Neuronal stem cell (in vitro differentiated cells): Measurements from ENCODE around the gene PHF24.

Experiments used
- DNase-seq: peaks from one replicate; pipeline ENCODE4 v3.0.0-alpha.2; 2013; ENCODE audit warnings: low spot score
- H2AFZ ChIP-seq: one replicate; pipeline ENCODE4 v1.6.1; 2013; ENCODE audit warnings: mild to moderate bottlenecking, low read length, inconsistent platforms
- H2AK5ac ChIP-seq: 2 replicates; pipeline ENCODE4 v1.6.1; 2013; ENCODE audit warnings: low read depth, mild to moderate bottlenecking, inconsistent platforms, low read length, moderate library complexity, mixed read lengths
- H2BK120ac ChIP-seq: 2 replicates; pipeline ENCODE4 v1.6.1; 2013; ENCODE audit warnings: low read depth, mild to moderate bottlenecking, inconsistent platforms, low read length, moderate library complexity, mixed read lengths
- H2BK12ac ChIP-seq: one replicate; pipeline ENCODE4 v1.6.1; 2013; ENCODE audit warnings: low read length, inconsistent platforms
- H2BK15ac ChIP-seq: 2 replicates; pipeline ENCODE4 v1.6.1; 2013; ENCODE audit warnings: mild to moderate bottlenecking, low read length, inconsistent platforms, mixed read lengths
- H2BK5ac ChIP-seq: one replicate; pipeline ENCODE4 v1.6.1; 2013; ENCODE audit warnings: inconsistent platforms, mild to moderate bottlenecking, low read length, moderate library complexity
- H3K14ac ChIP-seq: one replicate; pipeline ENCODE4 v1.6.1; 2013; ENCODE audit warnings: low read length, inconsistent platforms
- H3K18ac ChIP-seq: 2 replicates; pipeline ENCODE4 v1.6.1; 2013; ENCODE audit warnings: low read length, inconsistent platforms
- H3K23ac ChIP-seq: 2 replicates; pipeline ENCODE4 v1.6.1; 2013; ENCODE audit warnings: low read depth, mild to moderate bottlenecking, mixed read lengths, low read length, inconsistent platforms; ENCODE audit not compliant: poor library complexity
- H3K27ac ChIP-seq: replicated peaks from 3 replicates; pipeline ENCODE4 v1.5.1; 2013; ENCODE audit warnings: low read length, inconsistent platforms
- H3K27me3 ChIP-seq, 3 experiments: 2 replicates each; pipeline ENCODE4 v1.6.1; 2013; ENCODE audit warnings: low read length in 3 of 3, mild to moderate bottlenecking in 2 of 3, inconsistent platforms in 1 of 3, low read depth in 1 of 3, mixed read lengths in 1 of 3, moderate library complexity in 1 of 3; ENCODE audit not compliant: control insufficient read depth in 3 of 3, insufficient read depth in 3 of 3
- H3K36me3 ChIP-seq, 2 donors: replicated peaks in 1 of 2; 2 replicates each; pipeline ENCODE4 v1.6.1; 2013; ENCODE audit warnings: low read length in 2 of 2; ENCODE audit not compliant: control insufficient read depth in 2 of 2, insufficient read depth in 2 of 2
- H3K4ac ChIP-seq: 2 replicates; pipeline ENCODE4 v1.6.1; 2013; ENCODE audit warnings: inconsistent platforms, mild to moderate bottlenecking, low read length, moderate library complexity
- H3K4me1 ChIP-seq, 2 donors: 1 replicate in 1 of 2; 2 replicates in 1 of 2; pipeline ENCODE4 v1.6.1; 2013; ENCODE audit warnings: low read length in 2 of 2, low read depth in 1 of 2; ENCODE audit not compliant: control insufficient read depth in 2 of 2, insufficient read depth in 1 of 2
- H3K4me2 ChIP-seq: one replicate; pipeline ENCODE4 v1.6.1; 2013; ENCODE audit warnings: mild to moderate bottlenecking, low read length, inconsistent platforms; ENCODE audit not compliant: insufficient read depth, poor library complexity, severe bottlenecking
- H3K4me3 ChIP-seq, 2 donors: 2 replicates each; pipeline ENCODE4 v1.5.1; 2013; ENCODE audit warnings: low read length in 2 of 2, mild to moderate bottlenecking in 2 of 2, inconsistent platforms in 1 of 2, moderate library complexity in 1 of 2
- H3K79me1 ChIP-seq: one replicate; pipeline ENCODE4 v1.6.1; 2013; ENCODE audit warnings: low read depth, mild to moderate bottlenecking, inconsistent platforms, low read length, moderate library complexity
- H3K9ac ChIP-seq: one replicate; pipeline ENCODE4 v1.6.1; 2013; ENCODE audit warnings: mild to moderate bottlenecking, low read depth, low read length, inconsistent platforms; ENCODE audit not compliant: poor library complexity
- H3K9me3 ChIP-seq, 2 donors: replicated peaks in 1 of 2; 2 replicates each; pipeline versions ENCODE3 to v1.6.1; 2013; ENCODE audit warnings: low read length in 2 of 2, mild to moderate bottlenecking in 2 of 2, inconsistent platforms in 1 of 2, low read depth in 1 of 2, mixed read lengths in 1 of 2, moderate library complexity in 1 of 2; ENCODE audit not compliant: control insufficient read depth in 2 of 2, insufficient read depth in 1 of 2
- H4K8ac ChIP-seq: one replicate; pipeline ENCODE4 v1.6.1; 2013; ENCODE audit warnings: low read depth, mild to moderate bottlenecking, inconsistent platforms, low read length, moderate library complexity
- H4K91ac ChIP-seq: one replicate; pipeline ENCODE4 v1.6.1; 2013; ENCODE audit warnings: low read length, low read depth, mild to moderate bottlenecking, inconsistent platforms; ENCODE audit not compliant: poor library complexity
- WGBS, 2 donors: extraction: QIAGEN DNeasy Blood & Tissue Kit; methylation state at CpG; one replicate each; pipeline ENCODE4 v1.1.7; 2013; ENCODE audit warnings: missing lambda C conversion rate in 2 of 2, mixed read lengths in 1 of 2; ENCODE audit not compliant: insufficient read length in 2 of 2, insufficient replicate concordance in 1 of 2; ENCODE audit errors: extremely low coverage in 2 of 2; 5-methylcytosine and 5-hydroxymethylcytosine counted together

PHF24 gene

GRCh38 chr9:34989003-34989945, 31.2 kb downstream of the PHF24 start, which contains the start of gene DNAJB5:
TSS of gene DNAJB5 (plus strand) at chr9:34989745. CDS start at chr9:34990631, 886 bp downstream.
- Histone ChIP-seq H3K36me3 (peaks cover 0 to 9% of the 10 kb centered on the region in 2 donors), H4K91ac (no peak within 1 kb of the TSS), H3K27me3 (no peaks in the 10 kb centered on the region), H3K4ac (no peak within 1 kb of the TSS), H2AFZ (peak within 1 kb of the TSS; percentile 94), H3K9me3 (no peaks in the 10 kb centered on the region), H3K14ac (peak within 1 kb of the TSS; percentile 91), H3K4me3 (peak within 1 kb of the TSS; percentile 71 to 94), H2BK15ac (peak within 1 kb of the TSS; percentile 88), H2BK12ac (peak within 1 kb of the TSS; percentile 60), H3K4me1 (peaks cover 30 to 39% of the 10 kb centered on the region in 2 donors), H3K18ac (peak within 1 kb of the TSS; percentile 98), H3K23ac (peak within 1 kb of the TSS; percentile 61), H3K27ac (peak within 1 kb of the TSS; percentile 72), H3K4me2 (peak within 1 kb of the TSS; percentile 98), H3K9ac (peak within 1 kb of the TSS; percentile 86), H2AK5ac (peak within 1 kb of the TSS; percentile 44), H2BK5ac (peak within 1 kb of the TSS; percentile 25), H3K79me1 (no peaks in the 10 kb centered on the region), H4K8ac (no peak within 1 kb of the TSS), H2BK120ac (no peak within 1 kb of the TSS)
- WGBS, 2 donors, result no CpG with 5 or more reads among the region's 65 CpGs
- peak; percentile 99 for DNase-seq

GRCh38 chr9:34989946-34990635, 32.0 kb downstream of the PHF24 start:
- Histone ChIP-seq H3K4me2 (peak overlapping the region; percentile 98), H2BK15ac (peak overlapping the region; percentile 88), H3K4ac (no peak overlapping the region), H3K27ac (peak overlapping the region; percentile 55), H3K27me3 (no peaks in the 10 kb centered on the region), H3K9me3 (no peaks in the 10 kb centered on the region), H2BK120ac (no peak overlapping the region), H3K4me3 (peak overlapping the region; percentile 71 to 94), H2BK5ac (peak overlapping the region; percentile 25), H3K18ac (peak overlapping the region; percentile 98), H2AK5ac (peak overlapping the region; percentile 44), H4K8ac (no peak overlapping the region), H4K91ac (no peak overlapping the region), H3K36me3 (peaks cover 3 to 9% of the 10 kb centered on the region in 2 donors), H3K23ac (peak overlapping the region; percentile 61), H3K14ac (peak overlapping the region; percentile 91), H3K79me1 (no peaks in the 10 kb centered on the region), H2BK12ac (peak overlapping the region; percentile 60), H3K9ac (peak overlapping the region; percentile 86), H2AFZ (peak overlapping the region; percentile 94), H3K4me1 (peaks cover 30 to 39% of the 10 kb centered on the region in 2 donors)
- DNase-seq, result peak; percentile 81
- WGBS, 2 donors, result no CpG with 5 or more reads among the region's 39 CpGs

DNA sequence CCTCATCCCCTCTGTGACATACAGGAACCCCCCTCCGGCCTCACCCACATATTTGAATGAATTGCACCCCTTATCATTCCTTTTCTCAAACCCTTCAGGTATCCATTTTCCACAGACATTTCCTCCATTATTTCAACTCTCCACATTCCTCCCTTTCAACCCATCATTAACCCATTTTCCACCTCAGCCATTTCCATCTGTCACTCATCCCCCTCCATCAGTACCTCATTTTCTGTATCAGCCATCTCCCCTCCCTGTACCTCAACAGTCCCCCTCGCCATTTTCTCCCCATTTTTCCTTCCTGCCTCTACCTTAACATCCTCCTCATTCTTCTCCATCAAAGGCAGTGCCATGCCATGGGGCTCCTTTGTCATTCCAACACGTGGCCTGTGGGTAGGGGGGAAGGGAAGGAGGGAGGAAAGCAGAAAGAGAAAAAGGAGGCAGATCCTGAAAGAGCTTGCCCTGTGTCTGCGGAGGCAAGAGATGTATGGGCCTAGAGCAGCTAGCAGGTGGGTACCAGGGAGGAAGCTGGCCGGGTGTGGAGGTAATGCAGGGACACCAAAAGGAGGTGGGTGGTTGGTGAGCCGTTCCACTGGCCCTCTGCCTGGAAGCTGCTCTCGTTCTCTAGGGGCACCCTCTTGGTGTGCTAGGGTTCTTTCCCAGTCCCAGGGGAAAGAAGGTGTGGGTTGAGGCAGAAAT, 33.0 kb downstream of the PHF24 start:
- peaks cover 32% of the 10 kb centered on the region in 2 donors for H3K4me1 ChIP-seq
- H3K79me1 ChIP-seq, result no peaks in the 10 kb centered on the region

More for the DNA sequence above, 33.0 kb downstream of the PHF24 start:
- H3K36me3 ChIP-seq, result peaks cover 13 to 16% of the 10 kb centered on the region in 2 donors
- no peaks in the 10 kb centered on the region for H3K9me3 ChIP-seq
- H2BK12ac ChIP-seq, result no peak overlapping the region
- H2AK5ac ChIP-seq, result peak overlapping the region; percentile 68
- peak overlapping the region; percentile 82 for H2BK15ac ChIP-seq
- H2BK5ac ChIP-seq, result peak overlapping the region; percentile 67
- peak overlapping the region in 1 of 2 donors; percentile 78 for H3K4me3 ChIP-seq
- H4K8ac ChIP-seq, result peak overlapping the region; percentile 73
- no peak overlapping the region for H3K4ac ChIP-seq
- H3K27me3 ChIP-seq, result no peaks in the 10 kb centered on the region
- no peak overlapping the region for H2AFZ ChIP-seq
- H3K18ac ChIP-seq, result no peak overlapping the region
- no peak overlapping the region for H3K14ac ChIP-seq
- H3K23ac ChIP-seq, result no peak overlapping the region
- no CpG with 5 or more reads among the region's 7 CpGs for WGBS, 2 donors
- H3K9ac ChIP-seq, result peak overlapping the region; percentile 79
- H2BK120ac ChIP-seq, result no peak overlapping the region
- H3K4me2 ChIP-seq, result peak overlapping the region; percentile 98
- peak overlapping the region; percentile 7 for H3K27ac ChIP-seq
- no peak for DNase-seq
- no peak overlapping the region for H4K91ac ChIP-seq
